HepG2 (cell line): ENCODE results near the gene EEF1E1. TPM values are rescaled to one million over a fixed set of nuclear protein-coding genes. Genes with fewer than 3 reads are reported as not detected.
A peak's percentile ranks its signal among the peaks of the same experiment; 100 is the strongest.

ENCODE experiments used
- BATF2 ChIP-seq: sonication (generic); formaldehyde crosslinking; IDR thresholded peaks from 2 replicates; pipeline ENCODE4 v1.8.0; 2022; ENCODE audit warnings: mild to moderate bottlenecking, missing genetic modification reagents, moderate library complexity
- BCL3 ChIP-seq: sonication (generic); formaldehyde crosslinking; IDR thresholded peaks from 2 replicates; pipeline ENCODE4 v1.5.1; 2020; ENCODE audit warnings: mild to moderate bottlenecking, missing genetic modification reagents, moderate library complexity
- HNF1A ChIP-seq, 2 experiments: sonication (generic) in 1 of 2; formaldehyde crosslinking in 1 of 2; IDR thresholded peaks; 2 replicates each; pipeline versions ENCODE4 v1.4.0 to v1.6.1; 2016 to 2020; ENCODE audit warnings: borderline replicate concordance in 1 of 2, low read depth in 1 of 2, mild to moderate bottlenecking in 1 of 2, missing genetic modification reagents in 1 of 2
- HNRNPL ChIP-seq: fragments of 200-400 bp; formaldehyde crosslinking; IDR thresholded peaks from 2 replicates; pipeline ENCODE4 v1.6.1; 2017; ENCODE audit warnings: mild to moderate bottlenecking, low read depth, low read length
- MED8 ChIP-seq: sonication (generic); formaldehyde crosslinking; IDR thresholded peaks from 2 replicates; pipeline ENCODE4 v1.8.1; 2023; ENCODE audit warnings: mild to moderate bottlenecking, missing genetic modification reagents; ENCODE audit not compliant: insufficient replicate concordance
- SMARCC2 ChIP-seq: fragments of 450-650 bp; IDR thresholded peaks from 2 replicates; pipeline ENCODE4 v1.6.1; 2017; ENCODE audit warnings: antibody characterized with exemption, mild to moderate bottlenecking
- SOX5 ChIP-seq: IDR thresholded peaks from 2 replicates; pipeline ENCODE4 v1.6.1; 2016; ENCODE audit warnings: borderline replicate concordance
- TBX2 ChIP-seq: sonication (generic); formaldehyde crosslinking; IDR thresholded peaks from 2 replicates; pipeline ENCODE4 v1.5.0; 2020; ENCODE audit warnings: missing genetic modification reagents, mild to moderate bottlenecking, borderline replicate concordance
- ZBTB4 ChIP-seq: sonication (generic); formaldehyde crosslinking; IDR thresholded peaks from 2 replicates; pipeline ENCODE4 v1.4.0; 2020; ENCODE audit warnings: missing genetic modification reagents, mild to moderate bottlenecking, borderline replicate concordance
- ZHX1 ChIP-seq: sonication (generic); formaldehyde crosslinking; IDR thresholded peaks from 2 replicates; pipeline ENCODE4 v1.8.1; 2022; ENCODE audit warnings: low read depth, mild to moderate bottlenecking, missing genetic modification reagents
- ZNF614 ChIP-seq: IDR thresholded peaks from 2 replicates; pipeline ENCODE4 v1.6.1; 2018; ENCODE audit warnings: missing biosample characterization, missing genetic modification reagents, inconsistent platforms, borderline replicate concordance
- ZNF781 ChIP-seq: sonication (generic); formaldehyde crosslinking; IDR thresholded peaks from 2 replicates; pipeline ENCODE4 v1.5.1; 2020; ENCODE audit warnings: borderline replicate concordance, mild to moderate bottlenecking, missing genetic modification reagents; ENCODE audit errors: not compliant biosample characterization
- polyA plus RNA-seq, 8 experiments: library from polyadenylated mRNA; depleted of rRNA in 3 of 8; stranded (reverse) in 7 of 8; unstranded in 1 of 8; fragments of >200 nt; fragmentation: Illumina TruSeq in 4 of 8; extraction: Trizol in 4 of 8; gene quantifications; 2 replicates each; pipeline versions ENCODE4 v1.2.1 to v1.2.3, GENCODE V29; 2011 to 2016; ENCODE audit warnings: low read depth in 4 of 8, missing spikeins in 1 of 8, mixed read lengths in 1 of 8; ENCODE audit not compliant: insufficient read depth in 1 of 8
- total RNA-seq, 5 experiments: library from RNA; depleted of rRNA; stranded (reverse); fragments of >200 nt; fragmentation: Illumina TruSeq; extraction: Trizol; gene quantifications; 2 replicates each; pipeline ENCODE4 v1.2.3, GENCODE V29; 2016; ENCODE audit warnings: low read depth in 1 of 5

The EEF1E1 gene
- total and polyA plus RNA-seq, 2 of the 13 experiments (the other 11 are each of a cell fraction or from before 2014, with no cell fraction given) = 128 to 188 TPM

GRCh38 chr6:8110725-8111124 is 8.4 kb upstream of the EEF1E1 start (continued):
- TF ChIP-seq HNF1A (IDR thresholded peaks at IDR 0.05; ENCODE audit: low read depth) (no peak), HNF1A (CRISPR knock-in tag; IDR thresholded peaks at IDR 0.05; ENCODE audit: borderline replicate concordance) (no peak), HNRNPL (no peak), SMARCC2 (no peak), ZBTB4 (CRISPR knock-in tag) (no peak), ZNF614 (CRISPR knock-in tag) (peak; percentile 55; the same call in 1 of the 2 replicates), SOX5 (CRISPR knock-in tag) (peak; percentile 50; the same call in 1 of the 2 replicates), ZNF781 (no peak), TBX2 (no peak), BATF2 (CRISPR knock-in tag) (no peak), ZHX1 (CRISPR knock-in tag) (no peak), MED8 (CRISPR knock-in tag) (no peak), BCL3 (CRISPR knock-in tag) (no peak)
